HL-60/S4 treated with retinoic acid at 250 ng/mL for 4 days and 3 days (cell line): Measurements from ENCODE around the gene MYO1A.
"Not testable (repeated sequence)": the region's sequence is repeated elsewhere in the genome, so short reads cannot be mapped to it uniquely, and the experiment has no call there.

Source experiments
- in situ Hi-C: fragments of 300-500 bp; cut with MboI; formaldehyde crosslinking; loops from 2 replicates; pipeline ENCODE4 v1.7.0; 2022; ENCODE audit warnings: low sequenced_read_pairs

Gene MYO1A

DNA sequence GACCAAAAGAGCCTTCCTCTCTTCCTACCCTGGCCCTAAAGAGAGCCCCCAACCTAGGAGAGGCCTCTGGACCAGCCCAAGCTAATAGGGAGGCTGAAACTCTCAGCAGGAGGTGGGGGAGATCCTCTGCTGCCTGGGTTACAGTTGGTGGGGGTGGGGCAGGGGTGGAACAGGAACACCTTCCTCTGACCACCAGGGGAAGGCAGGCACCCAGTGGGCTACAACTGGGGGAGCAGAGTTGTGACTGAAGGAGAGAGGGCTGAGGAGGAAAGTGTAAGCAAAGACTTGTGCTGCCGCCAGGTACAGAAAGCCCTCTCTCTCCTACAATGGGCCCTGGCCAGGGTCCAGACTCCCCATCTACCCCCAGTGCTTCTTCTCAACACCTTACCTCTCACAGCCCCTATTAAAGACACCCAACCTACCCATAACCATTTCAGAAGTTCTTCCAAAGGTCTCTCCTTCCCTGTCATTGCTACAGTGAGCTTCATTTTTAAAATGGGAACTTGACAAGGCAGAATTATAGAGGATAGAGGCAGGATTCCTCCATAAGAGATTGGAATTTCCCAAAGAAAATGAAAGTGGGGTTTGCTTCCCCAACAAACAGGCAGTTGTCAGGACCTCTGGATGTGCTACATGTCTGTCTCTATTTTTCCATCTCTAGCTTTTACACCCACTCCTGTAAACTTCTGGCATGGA, 1.4 kb downstream of the MYO1A start:
- in situ Hi-C loops: no loop called here

- in situ Hi-C loops: no loop called here
Measured at GRCh38 chr12:57047981-57048380, 1.9 kb downstream of the MYO1A start.

- in situ Hi-C loops: no loop called here
Measured at GRCh38 chr12:57046947-57047890, 2.7 kb downstream of the MYO1A start.

DNA sequence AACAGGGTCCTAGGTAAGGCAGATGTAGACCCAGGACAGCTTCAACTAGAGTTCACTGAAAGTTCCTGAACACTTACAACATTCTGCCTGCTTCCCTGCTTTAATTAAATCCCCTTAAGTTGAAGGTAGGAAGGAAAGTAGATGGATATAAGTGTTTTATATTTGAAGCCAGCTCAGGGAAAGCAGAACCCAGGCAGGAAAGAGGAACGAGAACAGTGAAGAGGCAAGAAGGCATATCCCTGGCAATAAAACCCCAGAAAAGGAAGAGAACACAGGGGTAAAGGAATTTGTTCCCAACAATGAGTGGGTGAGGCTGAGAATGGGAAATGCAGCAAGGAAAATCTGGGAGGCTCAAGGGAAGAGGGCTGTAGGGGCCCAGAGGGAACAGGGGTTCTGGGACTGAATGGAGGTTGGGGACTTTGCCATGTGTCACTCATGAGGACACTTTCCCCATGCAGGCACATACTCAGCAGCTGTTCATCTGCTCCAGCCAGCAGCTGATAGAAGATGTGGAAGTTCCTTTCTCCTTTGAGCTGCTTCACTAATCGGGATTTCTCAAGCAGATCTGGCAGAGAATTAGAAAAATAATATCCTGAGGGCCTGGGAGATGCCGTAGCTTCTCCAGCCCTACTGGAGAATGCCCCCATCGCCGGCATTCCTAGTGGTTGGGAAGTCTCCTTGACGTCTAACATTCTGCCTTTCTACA, 3.7 kb downstream of the MYO1A start:
- in situ Hi-C loops: no loop called here

GRCh38 chr12:57044889-57045288, 5.0 kb downstream of the MYO1A start:
- in situ Hi-C loops: no loop called here

GRCh38 chr12:57044468-57044867, 5.5 kb downstream of the MYO1A start:
- in situ Hi-C loops: no loop called here

DNA sequence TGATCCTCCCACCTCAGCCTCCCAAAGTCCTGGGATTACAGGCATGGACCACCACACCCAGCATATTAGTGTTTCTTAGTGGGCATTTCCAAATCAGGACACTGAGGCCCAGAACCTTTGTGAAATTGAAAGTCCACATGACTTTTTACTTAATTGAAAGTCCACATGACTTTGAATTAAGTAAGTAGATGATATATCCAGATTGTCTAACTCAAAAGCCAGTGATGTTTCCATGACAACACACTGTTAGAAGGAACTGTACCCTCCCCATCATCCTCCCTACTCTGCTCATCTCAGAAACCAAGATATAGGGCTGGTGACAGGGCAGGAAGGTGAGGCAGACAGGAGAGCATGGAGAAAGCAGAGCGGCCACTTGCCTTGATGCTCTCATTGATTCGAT, 7.2 kb downstream of the MYO1A start:
- in situ Hi-C loops: no loop called here

GRCh38 chr12:57040750-57041149, 9.2 kb downstream of the MYO1A start:
- in situ Hi-C loops: no loop called here

GRCh38 chr12:57040211-57040610, 9.7 kb downstream of the MYO1A start:
- in situ Hi-C loops: no loop called here

GRCh38 chr12:57039016-57039798, 10.7 kb downstream of the MYO1A start:
- in situ Hi-C loops: no loop called here

DNA sequence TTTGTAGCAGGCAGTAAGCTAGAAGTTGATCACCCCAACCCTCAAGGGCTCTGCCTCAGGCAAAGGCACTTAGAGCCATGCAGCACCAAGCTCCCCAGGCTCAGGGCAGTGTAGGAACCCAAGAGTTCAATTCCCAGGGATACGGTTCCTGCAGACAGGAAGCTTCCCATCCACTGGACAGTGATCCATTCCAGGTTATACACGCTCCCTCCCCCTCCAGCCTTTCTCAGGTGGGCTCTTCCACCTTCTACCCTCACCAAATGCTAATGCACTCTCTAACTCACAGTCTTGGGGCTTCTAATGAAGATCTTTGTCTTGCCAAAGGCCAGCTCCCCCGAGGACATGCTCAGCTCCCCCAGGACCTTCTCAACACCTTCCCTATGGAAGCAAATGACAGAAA, 12.7 kb downstream of the MYO1A start:
- in situ Hi-C loops: no loop called here

DNA sequence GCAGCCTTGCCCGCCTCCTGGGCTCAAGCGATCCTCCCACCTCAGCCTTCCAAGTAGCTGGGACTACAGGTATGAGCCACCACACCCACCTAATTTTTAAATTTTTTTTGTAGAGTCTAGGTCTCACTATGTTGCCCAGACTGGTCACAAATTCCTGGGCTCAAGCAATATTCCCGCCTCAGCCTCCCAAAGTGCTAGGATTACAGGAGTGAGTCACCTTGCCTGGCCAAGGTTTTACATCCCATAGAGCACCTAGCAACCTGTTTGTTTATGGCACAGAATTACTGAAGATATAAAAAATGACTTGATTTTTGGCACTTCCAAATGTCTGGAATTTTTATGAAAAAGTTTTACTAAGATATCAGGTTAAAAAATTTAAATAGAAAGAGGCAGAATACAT, 16.5 kb downstream of the MYO1A start:
- in situ Hi-C loops: no loop called here

DNA sequence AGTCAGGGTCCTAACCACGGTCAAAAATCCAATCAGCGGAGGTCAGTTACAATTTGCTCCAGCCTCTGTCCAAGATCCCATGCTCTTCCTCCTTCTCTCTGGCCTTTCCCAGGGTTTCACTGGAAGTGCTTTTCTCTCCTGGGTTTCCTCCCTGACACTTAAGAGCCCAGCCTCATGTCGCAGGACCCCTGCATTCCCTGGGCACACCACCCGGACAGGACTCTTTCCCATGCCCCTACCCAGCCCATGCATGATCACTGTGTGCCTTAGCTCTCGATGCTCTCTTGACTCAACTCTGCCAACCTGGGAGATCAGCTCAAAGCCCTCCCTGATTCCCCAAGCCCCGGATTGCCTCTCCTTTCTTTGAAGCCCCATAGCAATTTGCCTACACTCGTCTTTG, 18.1 kb downstream of the MYO1A start:
- in situ Hi-C loops: no loop called here

- in situ Hi-C loops: no loop called here
Measured at GRCh38 chr12:57031138-57031725, 18.7 kb downstream of the MYO1A start.

- in situ Hi-C loops: no loop called here
Measured at GRCh38 chr12:57029457-57029856, 20.5 kb downstream of the MYO1A start.

DNA sequence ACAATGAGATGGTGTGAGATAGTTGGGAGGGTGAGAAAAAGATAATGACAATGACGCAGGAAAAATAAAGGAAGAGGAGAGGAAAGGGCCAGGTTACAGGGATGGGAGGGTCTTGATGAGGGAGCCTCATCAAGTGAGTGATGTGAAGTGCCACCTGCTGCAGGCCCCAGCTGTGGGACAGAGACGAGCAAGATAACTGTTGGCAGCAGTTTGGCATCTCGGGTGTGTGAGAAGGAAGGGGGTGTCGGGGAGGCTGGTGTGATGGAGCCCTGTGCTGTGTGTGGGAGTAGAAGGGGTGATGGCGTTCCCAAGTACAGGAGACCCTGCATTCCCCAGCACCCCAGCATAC, 22.1 kb downstream of the MYO1A start:
- in situ Hi-C loops: no loop called here

DNA sequence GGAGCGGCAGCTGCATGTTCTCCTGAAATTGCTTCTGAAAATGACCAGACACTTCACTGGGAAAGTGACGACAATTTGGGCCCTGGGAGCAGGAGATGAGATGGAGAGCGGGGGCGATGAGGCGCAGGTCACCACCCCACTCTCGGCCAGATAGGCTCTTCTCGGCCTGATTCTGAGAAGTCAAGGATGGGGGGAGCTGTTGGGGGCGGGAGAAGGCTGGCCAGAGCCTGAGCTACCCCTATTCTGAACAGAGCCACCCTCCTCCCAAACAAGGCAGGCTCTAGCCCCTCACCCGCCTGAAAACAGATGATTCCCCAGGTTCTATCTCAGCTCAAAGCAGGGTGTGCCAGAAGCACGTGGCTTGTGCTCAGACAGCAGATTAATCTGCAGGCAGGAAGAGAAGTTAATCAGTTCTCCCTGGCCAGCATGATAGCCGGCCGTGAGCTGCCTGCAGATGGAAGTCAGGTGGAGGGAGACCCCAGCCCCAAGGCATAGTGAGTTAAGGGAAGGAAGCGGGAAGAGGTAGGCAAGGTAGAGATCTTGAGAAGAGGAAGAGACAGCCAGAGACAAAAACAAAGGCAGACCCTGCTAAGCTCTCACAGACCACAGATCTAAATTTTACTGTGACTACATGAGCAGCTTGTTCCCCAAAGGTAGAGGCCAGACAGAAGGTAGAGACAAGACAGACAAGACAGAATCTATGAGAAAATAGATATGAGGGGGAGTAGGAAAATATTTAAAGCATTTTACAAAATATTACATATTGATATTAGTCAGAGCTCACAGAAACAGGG, 22.7 kb downstream of the MYO1A start:
- in situ Hi-C loops: no loop called here

- in situ Hi-C loops: no loop called here
Measured at GRCh38 chr12:57025196-57025595, 24.7 kb downstream of the MYO1A start.

DNA sequence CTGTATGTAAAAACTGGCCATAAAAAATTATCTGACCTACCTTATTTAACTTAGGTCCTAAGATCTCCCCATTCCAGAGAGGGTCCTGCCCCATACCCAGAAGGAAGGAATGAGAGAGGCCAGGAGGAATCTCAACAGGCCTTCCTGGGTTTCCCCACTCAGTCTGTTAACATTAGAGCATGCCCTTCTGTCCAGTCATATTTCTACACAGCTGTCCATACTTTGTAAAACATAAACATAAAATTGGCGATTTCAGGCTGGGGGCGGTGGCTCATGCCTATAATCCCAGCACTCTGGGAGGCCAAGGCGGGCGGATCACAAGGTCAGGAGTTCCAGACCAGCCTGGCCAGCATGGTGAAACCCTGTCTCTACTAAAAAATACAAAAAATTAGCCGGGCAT, 27.6 kb downstream of the MYO1A start:
- in situ Hi-C loops: not testable (repeated sequence)
